SK-N-SH treated with all-trans-retinoic acid at 6 μM for 48 hours (cell line): Measurements from ENCODE around the gene VWA5B1.

ENCODE experiments used
- ARNTL ChIP-seq: fragments of 450-650 bp; formaldehyde crosslinking; IDR thresholded peaks from 2 replicates; pipeline ENCODE4 v1.5.0; 2020; ENCODE audit warnings: low read depth, mild to moderate bottlenecking, moderate library complexity, borderline replicate concordance
- BACH2 ChIP-seq: fragments of 250-450 bp; sonication (Bioruptor Pico); IDR thresholded peaks from 2 replicates; pipeline ENCODE4 v1.9.0; 2021; ENCODE audit warnings: mild to moderate bottlenecking, borderline replicate concordance
- ESRRG ChIP-seq: fragments of 250-450 bp; sonication (Bioruptor Pico); IDR thresholded peaks from 2 replicates; pipeline ENCODE4 v1.6.1; 2021; ENCODE audit warnings: mild to moderate bottlenecking
- GLIS3 ChIP-seq: fragments of 250-450 bp; sonication (Bioruptor Pico); IDR thresholded peaks from 2 replicates; pipeline ENCODE4 v1.5.0; 2020; ENCODE audit warnings: mild to moderate bottlenecking, moderate library complexity
- OSR1 ChIP-seq: fragments of 250-450 bp; sonication (Bioruptor Pico); IDR thresholded peaks from 2 replicates; pipeline ENCODE4 v1.8.0; 2022; ENCODE audit warnings: moderate library complexity, mild to moderate bottlenecking, inconsistent platforms
- PPARA ChIP-seq: fragments of 250-450 bp; sonication (Bioruptor Pico); IDR thresholded peaks from 2 replicates; pipeline ENCODE4 v1.5.0; 2020; ENCODE audit warnings: mild to moderate bottlenecking, borderline replicate concordance
- RARB ChIP-seq: fragments of 250-450 bp; sonication (Bioruptor Pico); IDR thresholded peaks from 2 replicates; pipeline ENCODE4 v1.8.0; 2021; ENCODE audit warnings: mild to moderate bottlenecking, moderate library complexity
- ZC3H10 ChIP-seq: fragments of 250-450 bp; sonication (Bioruptor Pico); IDR thresholded peaks from 2 replicates; pipeline ENCODE4 v1.5.1; 2021; ENCODE audit warnings: mild to moderate bottlenecking, moderate library complexity
- ZFP3 ChIP-seq: fragments of 250-450 bp; sonication (Bioruptor Pico); IDR thresholded peaks from 2 replicates; pipeline ENCODE4 v1.5.0; 2020; ENCODE audit warnings: mild to moderate bottlenecking, moderate library complexity
- ZFP30 ChIP-seq: fragments of 450-650 bp; formaldehyde crosslinking; IDR thresholded peaks from 2 replicates; pipeline ENCODE4 v1.5.0; 2022; ENCODE audit warnings: mild to moderate bottlenecking, moderate library complexity
- TF ChIP-seq, protein P1 (sequence below): fragments of 250-450 bp; sonication (Bioruptor Pico); IDR thresholded peaks from 2 replicates; pipeline ENCODE4 v1.8.0; 2020; ENCODE audit warnings: mild to moderate bottlenecking, moderate library complexity, borderline replicate concordance
- TF ChIP-seq, protein P2 (sequence below): fragments of 250-450 bp; sonication (Bioruptor Pico); IDR thresholded peaks from 2 replicates; pipeline ENCODE4 v1.8.0; 2021; ENCODE audit warnings: low read depth, mild to moderate bottlenecking, moderate library complexity, borderline replicate concordance
- TF ChIP-seq, protein P3 (sequence below): fragments of 250-450 bp; sonication (Bioruptor Pico); IDR thresholded peaks from 2 replicates; pipeline ENCODE4 v1.5.0; 2020; ENCODE audit warnings: mild to moderate bottlenecking, moderate library complexity
- TF ChIP-seq, protein P4 (sequence below): fragments of 250-450 bp; sonication (Bioruptor Pico); IDR thresholded peaks from 2 replicates; pipeline ENCODE4 v1.5.1; 2020; ENCODE audit warnings: low read depth, mild to moderate bottlenecking, moderate library complexity

DNA sequence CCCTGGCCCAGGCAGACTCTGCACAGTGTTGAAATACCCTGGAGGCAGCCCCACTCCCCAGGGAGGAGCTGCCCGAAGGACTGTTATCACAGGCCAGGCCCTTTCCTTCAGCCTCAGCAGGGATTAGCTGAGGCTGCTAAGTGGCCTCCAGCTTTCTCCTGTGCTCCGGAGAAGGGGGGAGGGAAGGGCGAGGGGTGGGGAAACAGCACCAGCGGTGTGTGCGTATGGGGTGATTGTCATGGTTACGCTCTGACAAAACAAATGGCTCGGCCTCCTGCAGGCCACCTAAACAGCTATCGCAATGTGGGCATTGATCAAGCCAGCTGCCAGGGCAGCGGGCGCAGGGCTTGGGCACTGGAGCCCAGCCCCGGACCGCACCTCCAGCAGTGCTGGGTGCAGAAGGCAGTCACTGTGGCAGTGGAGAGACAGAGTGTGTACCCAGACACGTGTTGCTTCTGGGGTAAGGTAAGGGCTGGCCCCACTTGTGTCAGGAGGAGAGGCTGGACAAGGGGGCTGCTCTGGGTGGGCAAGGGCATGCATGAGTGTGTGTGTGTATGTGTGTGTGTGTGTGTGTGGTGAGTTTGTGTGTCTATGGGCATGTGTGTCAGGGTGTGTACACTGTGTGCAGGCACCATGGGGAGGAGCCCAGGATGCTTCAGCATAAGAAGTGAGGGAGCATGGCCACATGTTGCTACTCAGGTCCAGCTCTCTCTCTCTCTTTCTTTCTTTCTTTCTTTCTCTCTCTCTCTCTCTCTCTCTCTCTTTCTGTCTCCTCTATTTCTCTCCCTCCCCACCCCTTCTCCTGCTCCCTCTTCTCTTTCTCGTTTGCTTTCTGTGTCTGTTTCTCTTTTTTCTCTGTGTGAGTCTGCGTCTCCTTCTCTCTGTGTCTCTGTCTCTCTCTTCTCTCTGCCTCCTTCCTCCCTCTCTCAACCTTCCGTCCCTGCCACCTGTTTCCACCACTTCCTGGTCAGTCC lies at the start of gene VWA5B1:
- TF ChIP-seq, protein P1, sequence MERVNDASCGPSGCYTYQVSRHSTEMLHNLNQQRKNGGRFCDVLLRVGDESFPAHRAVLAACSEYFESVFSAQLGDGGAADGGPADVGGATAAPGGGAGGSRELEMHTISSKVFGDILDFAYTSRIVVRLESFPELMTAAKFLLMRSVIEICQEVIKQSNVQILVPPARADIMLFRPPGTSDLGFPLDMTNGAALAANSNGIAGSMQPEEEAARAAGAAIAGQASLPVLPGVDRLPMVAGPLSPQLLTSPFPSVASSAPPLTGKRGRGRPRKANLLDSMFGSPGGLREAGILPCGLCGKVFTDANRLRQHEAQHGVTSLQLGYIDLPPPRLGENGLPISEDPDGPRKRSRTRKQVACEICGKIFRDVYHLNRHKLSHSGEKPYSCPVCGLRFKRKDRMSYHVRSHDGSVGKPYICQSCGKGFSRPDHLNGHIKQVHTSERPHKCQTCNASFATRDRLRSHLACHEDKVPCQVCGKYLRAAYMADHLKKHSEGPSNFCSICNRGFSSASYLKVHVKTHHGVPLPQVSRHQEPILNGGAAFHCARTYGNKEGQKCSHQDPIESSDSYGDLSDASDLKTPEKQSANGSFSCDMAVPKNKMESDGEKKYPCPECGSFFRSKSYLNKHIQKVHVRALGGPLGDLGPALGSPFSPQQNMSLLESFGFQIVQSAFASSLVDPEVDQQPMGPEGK, result no peak
- TF ChIP-seq PPARA (CRISPR knock-in tag), result no peak
- no peak for TF ChIP-seq ZFP3 (CRISPR knock-in tag)
- TF ChIP-seq, protein P2, sequence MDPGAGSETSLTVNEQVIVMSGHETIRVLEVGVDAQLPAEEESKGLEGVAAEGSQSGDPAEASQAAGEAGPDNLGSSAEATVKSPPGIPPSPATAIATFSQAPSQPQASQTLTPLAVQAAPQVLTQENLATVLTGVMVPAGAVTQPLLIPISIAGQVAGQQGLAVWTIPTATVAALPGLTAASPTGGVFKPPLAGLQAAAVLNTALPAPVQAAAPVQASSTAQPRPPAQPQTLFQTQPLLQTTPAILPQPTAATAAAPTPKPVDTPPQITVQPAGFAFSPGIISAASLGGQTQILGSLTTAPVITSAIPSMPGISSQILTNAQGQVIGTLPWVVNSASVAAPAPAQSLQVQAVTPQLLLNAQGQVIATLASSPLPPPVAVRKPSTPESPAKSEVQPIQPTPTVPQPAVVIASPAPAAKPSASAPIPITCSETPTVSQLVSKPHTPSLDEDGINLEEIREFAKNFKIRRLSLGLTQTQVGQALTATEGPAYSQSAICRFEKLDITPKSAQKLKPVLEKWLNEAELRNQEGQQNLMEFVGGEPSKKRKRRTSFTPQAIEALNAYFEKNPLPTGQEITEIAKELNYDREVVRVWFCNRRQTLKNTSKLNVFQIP (CRISPR knock-in tag), result no peak
- no peak for TF ChIP-seq ZFP30 (CRISPR knock-in tag)
- TF ChIP-seq, protein P3, sequence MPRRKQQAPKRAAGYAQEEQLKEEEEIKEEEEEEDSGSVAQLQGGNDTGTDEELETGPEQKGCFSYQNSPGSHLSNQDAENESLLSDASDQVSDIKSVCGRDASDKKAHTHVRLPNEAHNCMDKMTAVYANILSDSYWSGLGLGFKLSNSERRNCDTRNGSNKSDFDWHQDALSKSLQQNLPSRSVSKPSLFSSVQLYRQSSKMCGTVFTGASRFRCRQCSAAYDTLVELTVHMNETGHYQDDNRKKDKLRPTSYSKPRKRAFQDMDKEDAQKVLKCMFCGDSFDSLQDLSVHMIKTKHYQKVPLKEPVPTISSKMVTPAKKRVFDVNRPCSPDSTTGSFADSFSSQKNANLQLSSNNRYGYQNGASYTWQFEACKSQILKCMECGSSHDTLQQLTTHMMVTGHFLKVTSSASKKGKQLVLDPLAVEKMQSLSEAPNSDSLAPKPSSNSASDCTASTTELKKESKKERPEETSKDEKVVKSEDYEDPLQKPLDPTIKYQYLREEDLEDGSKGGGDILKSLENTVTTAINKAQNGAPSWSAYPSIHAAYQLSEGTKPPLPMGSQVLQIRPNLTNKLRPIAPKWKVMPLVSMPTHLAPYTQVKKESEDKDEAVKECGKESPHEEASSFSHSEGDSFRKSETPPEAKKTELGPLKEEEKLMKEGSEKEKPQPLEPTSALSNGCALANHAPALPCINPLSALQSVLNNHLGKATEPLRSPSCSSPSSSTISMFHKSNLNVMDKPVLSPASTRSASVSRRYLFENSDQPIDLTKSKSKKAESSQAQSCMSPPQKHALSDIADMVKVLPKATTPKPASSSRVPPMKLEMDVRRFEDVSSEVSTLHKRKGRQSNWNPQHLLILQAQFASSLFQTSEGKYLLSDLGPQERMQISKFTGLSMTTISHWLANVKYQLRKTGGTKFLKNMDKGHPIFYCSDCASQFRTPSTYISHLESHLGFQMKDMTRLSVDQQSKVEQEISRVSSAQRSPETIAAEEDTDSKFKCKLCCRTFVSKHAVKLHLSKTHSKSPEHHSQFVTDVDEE, result no peak
- TF ChIP-seq GLIS3 (CRISPR knock-in tag), result no peak
- TF ChIP-seq, protein P4, sequence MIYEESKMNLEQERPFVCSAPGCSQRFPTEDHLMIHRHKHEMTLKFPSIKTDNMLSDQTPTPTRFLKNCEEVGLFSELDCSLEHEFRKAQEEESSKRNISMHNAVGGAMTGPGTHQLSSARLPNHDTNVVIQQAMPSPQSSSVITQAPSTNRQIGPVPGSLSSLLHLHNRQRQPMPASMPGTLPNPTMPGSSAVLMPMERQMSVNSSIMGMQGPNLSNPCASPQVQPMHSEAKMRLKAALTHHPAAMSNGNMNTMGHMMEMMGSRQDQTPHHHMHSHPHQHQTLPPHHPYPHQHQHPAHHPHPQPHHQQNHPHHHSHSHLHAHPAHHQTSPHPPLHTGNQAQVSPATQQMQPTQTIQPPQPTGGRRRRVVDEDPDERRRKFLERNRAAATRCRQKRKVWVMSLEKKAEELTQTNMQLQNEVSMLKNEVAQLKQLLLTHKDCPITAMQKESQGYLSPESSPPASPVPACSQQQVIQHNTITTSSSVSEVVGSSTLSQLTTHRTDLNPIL (CRISPR knock-in tag), result no peak
- no peak for TF ChIP-seq ARNTL (CRISPR knock-in tag)
- TF ChIP-seq RARB (CRISPR knock-in tag), result no peak
- no peak for TF ChIP-seq OSR1 (CRISPR knock-in tag)
- TF ChIP-seq BACH2 (CRISPR knock-in tag), result no peak
- no peak for TF ChIP-seq ZC3H10
- TF ChIP-seq ESRRG, result no peak
